NCI-H2107 treated with DMSO at 0.1 percent for 48 hours (cell line): Measurements from ENCODE around the gene DPM2.

ENCODE experiments used
- DNase-seq: peaks from one replicate; lab custom pipeline; 2025; ENCODE audit not compliant: unreplicated experiment; lab: John Stamatoyannopoulos, UW

The DPM2 gene

DNA sequence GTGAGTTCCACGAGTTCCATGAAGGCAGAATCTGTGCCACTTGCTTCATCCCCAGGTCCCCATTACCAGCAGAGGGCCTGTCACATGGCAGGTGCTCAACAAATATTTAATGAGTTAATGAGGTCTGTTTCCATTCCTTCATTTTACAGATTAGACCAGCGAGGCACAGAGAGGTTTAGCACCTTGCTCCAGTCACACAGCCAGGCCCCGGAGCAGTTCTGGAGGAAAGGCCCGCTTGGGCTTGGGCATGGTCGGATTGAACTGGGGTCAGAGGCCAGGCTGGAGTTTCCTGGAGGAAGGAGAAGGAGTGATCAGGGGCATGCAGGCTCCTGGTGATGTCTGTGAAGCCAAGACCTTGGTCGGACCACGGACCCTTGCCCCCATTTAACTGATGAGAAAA is 16.9 kb downstream of the DPM2 start:
- no peak for DNase-seq

DNA sequence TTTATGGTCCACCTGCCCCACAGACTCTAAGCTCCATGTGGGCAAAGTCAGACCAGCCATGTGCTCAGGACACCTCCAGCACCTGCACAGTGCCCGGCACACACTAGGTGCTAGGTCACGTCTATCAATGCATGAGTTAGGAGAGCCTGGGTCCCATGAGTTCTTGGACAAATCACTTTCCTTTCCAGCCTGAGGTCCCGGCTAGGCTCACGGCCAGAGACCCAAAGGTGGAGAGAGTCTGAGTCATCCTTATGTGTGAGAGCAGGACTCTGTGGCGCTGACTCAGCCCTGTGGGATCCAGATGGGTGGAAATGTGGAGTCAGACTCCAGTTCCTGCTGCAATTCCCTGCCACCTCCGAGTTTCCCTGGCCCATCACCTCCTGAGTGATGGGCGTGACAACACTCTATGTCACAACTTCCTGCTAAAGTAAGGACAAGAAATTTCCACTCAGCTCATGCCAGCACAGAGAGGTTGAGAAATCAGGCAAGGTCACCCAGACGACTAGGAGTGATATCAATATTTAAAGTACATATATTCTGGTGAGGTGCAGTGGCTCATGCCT is 18.3 kb downstream of the DPM2 start:
- DNase-seq, result no peak

DNA sequence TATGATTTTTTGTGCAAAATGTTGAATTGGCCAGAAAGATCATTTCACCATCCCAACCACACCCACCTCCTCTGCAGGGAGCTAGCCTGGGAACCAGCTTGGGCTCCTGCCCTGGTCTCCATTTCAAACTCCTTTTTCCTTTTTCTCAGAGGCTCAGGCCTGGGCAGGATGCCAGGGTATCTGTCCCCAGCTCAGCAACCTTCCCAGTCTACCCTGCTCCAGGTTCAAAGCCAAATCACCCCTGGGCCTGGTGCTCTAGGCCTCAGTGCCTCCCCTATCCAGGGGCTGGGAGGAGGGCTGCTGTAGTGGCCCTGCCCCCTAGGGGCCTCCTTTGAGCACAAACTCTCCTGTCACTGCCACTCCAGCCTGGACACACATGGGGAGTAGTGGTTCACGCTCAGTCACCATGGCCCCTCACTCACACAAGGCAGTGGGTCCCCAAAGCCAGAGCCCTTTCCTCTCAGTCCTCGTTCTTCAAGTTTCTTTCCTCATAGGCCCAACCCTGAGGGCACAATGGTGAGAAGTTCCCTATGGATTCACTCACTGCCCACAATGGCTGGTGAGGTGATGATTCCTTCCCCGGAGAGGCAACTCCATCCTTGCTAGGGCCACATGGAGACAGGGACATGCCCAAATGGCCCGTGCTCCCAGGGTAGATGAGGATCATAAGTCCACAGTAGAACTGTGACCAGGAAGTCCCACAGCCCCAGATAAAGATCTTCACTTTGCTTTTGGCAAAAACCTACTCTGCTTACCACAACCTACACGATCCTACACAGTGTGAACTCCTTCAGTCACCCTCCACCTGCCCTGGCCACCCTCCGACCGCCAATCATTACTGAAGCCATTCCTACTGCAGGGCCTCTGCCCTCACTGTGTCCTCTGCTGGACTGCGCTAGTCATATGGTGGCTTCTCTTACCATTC is 19.2 kb downstream of the DPM2 start:
- DNase-seq, result no peak

GRCh38 chr9:127917603-127918002 is 20.1 kb downstream of the DPM2 start:
- no peak for DNase-seq

- peak; percentile 39 for DNase-seq
Measured at GRCh38 chr9:127916720-127917581, 20.7 kb downstream of the DPM2 start, which contains the start of gene ST6GALNAC4. ST6GALNAC4 (minus strand) TSS chr9:127917041; CDS start chr9:127916419, 622 bp downstream.

DNA sequence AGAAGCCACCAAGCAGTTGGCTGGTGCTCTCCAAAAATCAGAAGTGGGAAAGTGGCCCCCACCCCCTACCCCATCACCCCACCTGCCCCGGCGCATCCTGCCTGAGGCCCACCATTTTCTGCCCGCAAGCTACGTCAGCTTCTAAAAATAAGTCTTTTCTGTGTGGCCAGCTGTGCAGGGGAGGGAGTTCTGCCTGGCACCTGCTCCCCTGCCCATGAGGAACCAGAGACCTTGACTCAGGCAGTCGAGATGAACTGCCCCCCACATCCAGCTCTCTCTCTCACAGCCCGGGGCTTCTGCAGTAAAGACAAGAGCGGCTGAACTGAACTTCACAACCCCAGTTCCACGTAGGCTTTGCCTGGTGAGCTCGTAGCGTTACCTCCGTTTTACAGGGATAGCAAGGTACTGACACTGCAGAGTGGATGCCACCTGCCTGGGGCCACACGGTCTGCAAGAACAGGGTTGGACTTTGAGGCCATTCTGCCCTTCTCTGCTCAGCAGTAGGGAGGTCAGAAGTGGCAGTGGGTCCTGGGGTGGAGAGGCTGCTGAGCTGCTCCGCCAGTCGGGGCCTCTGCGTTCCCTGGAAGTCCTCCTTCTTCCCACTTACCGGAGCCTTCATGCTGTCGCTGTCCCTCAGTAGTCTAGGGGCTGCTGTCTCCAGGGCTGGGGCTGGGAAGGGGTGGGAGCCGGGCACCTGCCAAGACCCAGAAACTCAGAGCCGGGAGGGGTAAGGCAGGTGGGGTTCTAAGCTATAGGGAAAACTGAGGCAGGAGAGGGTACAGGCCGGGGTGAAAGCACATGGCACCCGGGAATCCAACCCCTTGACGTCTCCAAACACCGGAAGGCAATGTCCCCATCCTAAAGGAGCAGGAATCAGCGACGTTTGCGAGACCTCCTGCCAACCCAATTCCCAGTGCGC is 21.6 kb downstream of the DPM2 start:
- no peak for DNase-seq

DNA sequence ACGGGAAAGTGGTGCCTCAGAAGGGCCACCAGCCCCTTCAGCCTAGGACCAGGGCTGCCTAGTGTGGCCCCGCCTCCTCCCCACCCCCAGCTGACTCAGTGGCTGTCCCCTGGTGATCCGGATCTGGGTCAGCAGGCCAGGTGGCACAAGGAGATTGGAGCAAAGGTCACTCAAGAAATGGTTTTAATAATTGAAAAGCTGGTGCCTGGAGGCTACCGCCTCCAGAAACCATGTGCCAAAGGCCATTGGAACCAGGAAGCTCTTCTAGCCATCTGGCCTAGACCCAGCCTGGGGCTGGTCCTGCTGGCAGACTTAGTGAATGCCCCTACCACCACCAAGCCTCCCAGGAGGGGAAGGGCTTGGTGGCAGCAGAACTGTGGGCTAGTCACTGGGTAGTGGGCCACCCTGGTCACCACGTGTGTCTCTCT is 22.3 kb downstream of the DPM2 start:
- no peak for DNase-seq

DNA sequence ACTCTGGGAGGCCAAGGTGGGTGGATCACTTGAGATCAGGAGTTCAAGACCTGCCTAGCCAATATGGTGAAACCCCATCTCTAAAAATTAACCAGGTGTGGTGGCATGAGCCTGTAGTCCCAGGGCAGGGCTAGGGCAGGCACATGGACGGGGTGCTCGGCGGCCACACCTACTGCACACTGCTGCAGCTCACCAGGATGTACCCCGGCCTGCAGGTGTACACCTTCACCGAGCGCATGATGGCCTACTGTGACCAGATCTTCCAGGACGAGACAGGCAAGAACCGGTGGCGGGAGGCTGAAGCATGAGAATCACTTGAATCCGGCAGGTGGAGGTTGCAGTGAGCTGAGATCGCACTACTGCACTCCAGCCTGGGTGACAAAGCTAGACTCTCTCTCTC is 24.0 kb downstream of the DPM2 start:
- DNase-seq, result no peak

- no peak for DNase-seq
Measured at GRCh38 chr9:127912882-127913281, 24.8 kb downstream of the DPM2 start.

- DNase-seq, result no peak
Measured at GRCh38 chr9:127912296-127912695, 25.4 kb downstream of the DPM2 start.

DNA sequence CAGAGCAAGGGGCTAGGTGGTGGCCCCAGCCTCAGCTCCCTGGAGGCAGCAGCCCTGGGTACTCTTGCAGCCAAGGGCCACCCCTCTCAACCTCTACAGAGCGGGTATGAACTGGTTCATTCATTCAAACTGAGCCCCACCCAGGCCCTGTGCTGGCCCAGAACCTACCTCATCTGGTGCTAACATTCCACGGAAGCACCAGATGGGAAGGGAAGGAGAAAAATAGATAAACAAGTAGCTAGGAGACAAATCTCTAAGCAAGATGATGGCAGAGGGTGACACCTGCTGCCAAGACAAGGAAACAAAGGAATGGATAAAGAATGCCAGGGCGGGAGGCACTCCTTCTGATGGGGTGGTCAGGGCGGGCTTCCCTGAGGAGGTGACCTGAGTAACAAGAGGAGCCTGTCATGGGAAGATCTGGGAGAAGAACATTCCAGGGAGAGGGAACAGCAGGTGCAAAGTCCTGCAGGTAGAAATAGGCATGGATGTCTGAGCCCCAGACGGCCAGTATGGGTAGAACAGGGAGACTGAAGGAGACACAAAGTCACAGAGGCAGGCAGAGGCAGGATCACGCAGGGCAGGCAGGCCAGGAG is 26.9 kb downstream of the DPM2 start:
- DNase-seq, result peak; percentile 43

- DNase-seq, result no peak
Measured at GRCh38 chr9:127909839-127910273, 27.8 kb downstream of the DPM2 start.

DNA sequence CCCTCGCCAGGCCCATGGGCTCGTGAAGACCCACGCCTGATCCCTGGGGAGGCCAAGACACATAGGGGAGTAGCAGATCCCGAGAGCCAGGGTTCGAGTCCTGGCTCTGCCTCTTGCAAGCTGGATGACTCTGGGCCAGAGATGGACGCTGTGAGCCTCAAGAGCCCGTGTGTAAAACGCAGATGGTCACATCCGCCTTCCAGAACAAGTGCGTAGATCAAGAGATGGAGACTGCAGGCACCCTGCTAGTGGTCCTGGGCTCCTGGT is 29.1 kb downstream of the DPM2 start:
- DNase-seq, result no peak

GRCh38 chr9:127907867-127908659 is 29.6 kb downstream of the DPM2 start:
- no peak for DNase-seq

GRCh38 chr9:127905788-127906191 is 31.9 kb downstream of the DPM2 start:
- DNase-seq, result no peak

DNA sequence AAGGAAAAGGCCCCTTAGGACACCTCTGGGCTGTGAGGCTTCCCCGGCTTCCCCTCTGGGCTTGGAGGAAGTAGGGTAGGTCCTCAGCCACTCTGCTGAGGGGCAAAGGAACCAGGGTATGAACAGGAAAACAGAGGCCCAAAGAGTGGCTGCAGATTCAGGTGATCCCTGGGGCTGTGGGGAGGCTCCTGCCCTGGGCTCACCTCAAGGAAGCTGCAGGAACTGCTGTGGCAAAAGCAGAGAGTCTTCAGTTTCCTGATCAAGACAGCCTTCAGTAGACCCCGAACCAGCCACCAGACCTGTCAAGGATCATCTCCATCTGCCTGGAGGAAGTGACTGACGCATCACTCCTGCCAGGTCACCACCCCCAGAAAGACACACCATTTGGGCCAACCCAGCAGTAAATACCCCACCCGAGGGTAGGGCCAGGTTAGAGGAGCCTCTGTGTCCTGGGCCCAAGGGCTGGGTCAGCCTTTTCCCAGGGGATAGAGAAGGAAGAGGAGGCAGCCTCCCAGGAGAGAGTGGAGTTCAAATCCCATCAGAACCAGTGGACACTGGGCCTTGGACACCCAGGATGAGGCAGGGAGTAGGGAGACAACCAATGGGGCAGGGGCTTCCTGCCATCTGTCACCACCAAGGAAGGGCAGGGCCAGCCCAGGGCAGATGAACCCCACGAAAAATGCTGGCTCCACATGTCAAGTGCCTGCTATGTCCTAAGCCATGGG is 32.5 kb downstream of the DPM2 start:
- DNase-seq, result no peak

DNA sequence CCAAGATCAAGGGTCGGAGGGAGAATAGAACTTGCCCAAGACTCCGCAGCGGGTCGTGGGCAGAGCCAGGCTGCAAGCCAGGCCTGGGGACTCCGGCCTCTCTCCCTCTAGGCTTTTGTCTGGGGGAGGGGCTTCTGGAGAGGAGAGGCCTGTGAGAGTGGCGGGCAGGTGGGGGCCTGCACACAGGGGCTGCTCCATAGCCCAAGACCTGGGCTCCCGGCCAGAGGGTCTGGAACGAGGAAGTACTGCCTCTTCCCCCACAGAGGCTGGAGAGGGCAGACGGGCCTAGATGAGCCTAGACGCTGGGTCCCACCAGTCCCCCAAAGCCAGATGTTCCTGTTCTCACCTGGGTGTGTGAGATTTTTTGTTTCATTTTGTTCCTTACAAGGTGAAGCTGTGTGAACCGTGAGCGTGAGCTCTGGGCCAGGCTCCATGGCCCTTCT is 33.1 kb downstream of the DPM2 start:
- DNase-seq, result no peak

GRCh38 chr9:127903557-127904475 is 33.8 kb downstream of the DPM2 start:
- no peak for DNase-seq
